SJSA1 (cell line): ENCODE results near the gene PABPN1L. TPM values are rescaled to one million over a fixed set of nuclear protein-coding genes. Genes with fewer than 3 reads are reported as not detected.

Experiments used
- DNase-seq, 2 experiments: peaks; one replicate each; pipeline ENCODE4 v3.0.0-alpha.2; 2015 to 2020; ENCODE audit warnings: low spot score in 2 of 2, low read depth in 1 of 2
- H3K27ac ChIP-seq: fragments of 250-450 bp; sonication (Bioruptor Pico); 2 replicates; pipeline ENCODE4 v1.5.1; 2020; ENCODE audit warnings: mild to moderate bottlenecking, moderate library complexity
- H3K27me3 ChIP-seq: fragments of 250-450 bp; sonication (Bioruptor Pico); replicated peaks from 2 replicates; pipeline ENCODE4 v1.5.1; 2020; ENCODE audit warnings: mild to moderate bottlenecking, moderate library complexity
- H3K36me3 ChIP-seq: fragments of 250-450 bp; sonication (Bioruptor Pico); 2 replicates; pipeline ENCODE4 v1.5.1; 2020; ENCODE audit warnings: mild to moderate bottlenecking
- H3K4me1 ChIP-seq: fragments of 250-450 bp; sonication (Bioruptor Pico); replicated peaks from 2 replicates; pipeline ENCODE4 v1.6.1; 2021; ENCODE audit warnings: mild to moderate bottlenecking
- H3K4me3 ChIP-seq: fragments of 250-450 bp; sonication (Bioruptor Pico); 2 replicates; pipeline ENCODE4 v1.5.1; 2020; ENCODE audit warnings: mild to moderate bottlenecking
- H3K9me3 ChIP-seq: fragments of 250-450 bp; sonication (Bioruptor Pico); replicated peaks from 2 replicates; pipeline ENCODE4 v1.5.1; 2020; ENCODE audit warnings: mild to moderate bottlenecking
- total RNA-seq: library from RNA; depleted of rRNA; stranded (reverse); fragments of >200 nt; shearing (Covaris generic); gene quantifications from 2 replicates; pipeline ENCODE4 v1.2.3, GENCODE V29; 2014

Gene PABPN1L
- total RNA-seq, 1 experiment from 2014 or later = not detected

DNA sequence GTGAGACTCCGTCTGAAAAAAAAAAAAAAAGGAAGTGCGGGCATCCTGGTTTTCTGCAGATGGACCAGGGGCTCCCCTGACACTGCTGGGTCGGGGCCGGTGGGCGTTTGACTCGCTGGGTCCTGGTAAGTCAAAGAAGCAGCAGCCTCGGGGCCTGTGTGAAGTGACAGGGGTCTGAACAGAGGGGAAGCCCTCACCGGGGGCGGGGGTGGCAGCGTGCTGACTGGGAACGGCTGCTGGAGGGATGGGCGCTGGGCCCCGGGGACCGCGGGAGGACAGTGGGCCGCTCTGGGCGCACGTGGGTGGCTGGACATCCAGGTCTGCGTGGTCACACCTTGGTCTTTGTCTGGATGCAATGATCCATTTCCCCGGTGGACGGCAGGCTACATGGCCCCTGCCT lies 17.9 kb downstream of the PABPN1L start:
- no peaks in the 10 kb centered on the region for H3K9me3 ChIP-seq
- peaks cover 14% of the 10 kb centered on the region for H3K36me3 ChIP-seq
- peaks cover 11% of the 10 kb centered on the region for H3K4me1 ChIP-seq
- no peak overlapping the region for H3K27ac ChIP-seq
- no peaks in the 10 kb centered on the region for H3K27me3 ChIP-seq
- H3K4me3 ChIP-seq = no peak overlapping the region
- DNase-seq = no peak

DNA sequence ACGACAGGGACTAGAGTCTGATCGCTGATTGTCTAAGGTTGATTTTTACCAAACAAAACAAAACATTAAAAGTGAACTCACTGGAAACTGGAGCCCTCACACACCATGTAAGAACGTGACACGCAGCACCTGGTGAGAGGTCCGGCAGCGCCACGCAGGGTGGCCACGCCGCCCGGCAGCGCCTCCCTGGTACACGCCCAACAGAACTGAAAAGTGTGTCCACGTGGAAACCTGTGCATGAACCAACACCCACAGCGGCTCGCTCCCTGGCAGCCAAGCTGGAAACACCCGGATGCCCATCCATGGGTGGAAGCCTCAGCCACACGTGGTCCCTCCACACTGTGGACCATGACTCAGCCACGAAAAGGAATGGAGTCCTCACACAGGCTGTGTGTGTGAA lies 18.8 kb downstream of the PABPN1L start:
- Histone ChIP-seq H3K4me3 (no peak overlapping the region), H3K27ac (no peak overlapping the region), H3K27me3 (no peaks in the 10 kb centered on the region), H3K36me3 (peaks cover 14% of the 10 kb centered on the region), H3K4me1 (peaks cover 2% of the 10 kb centered on the region), H3K9me3 (no peaks in the 10 kb centered on the region)
- no peak for DNase-seq

DNA sequence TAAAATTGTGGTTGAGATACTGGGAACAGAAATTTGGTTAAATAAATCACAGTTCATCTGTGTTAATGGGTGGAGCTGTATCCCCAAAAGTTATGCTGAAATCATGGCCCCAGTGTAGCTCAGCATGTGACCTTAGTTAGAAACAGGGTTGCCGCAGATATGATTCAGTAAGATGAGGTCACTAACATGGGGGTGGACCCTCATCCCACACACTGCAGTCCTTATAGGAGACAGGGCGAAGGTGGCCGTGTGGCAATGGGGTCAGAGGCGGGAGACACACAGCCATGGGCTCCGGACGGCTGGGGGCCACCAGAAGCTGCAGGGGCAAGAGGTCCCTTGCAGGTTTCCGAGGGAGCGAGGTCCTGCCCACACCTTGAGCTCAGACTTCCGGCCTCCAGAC lies 20.4 kb downstream of the PABPN1L start:
- Histone ChIP-seq H3K9me3 (no peaks in the 10 kb centered on the region), H3K4me3 (no peak overlapping the region), H3K36me3 (peaks cover 10% of the 10 kb centered on the region), H3K4me1 (no peaks in the 10 kb centered on the region), H3K27ac (no peak overlapping the region), H3K27me3 (no peaks in the 10 kb centered on the region)
- no peak for DNase-seq

DNA sequence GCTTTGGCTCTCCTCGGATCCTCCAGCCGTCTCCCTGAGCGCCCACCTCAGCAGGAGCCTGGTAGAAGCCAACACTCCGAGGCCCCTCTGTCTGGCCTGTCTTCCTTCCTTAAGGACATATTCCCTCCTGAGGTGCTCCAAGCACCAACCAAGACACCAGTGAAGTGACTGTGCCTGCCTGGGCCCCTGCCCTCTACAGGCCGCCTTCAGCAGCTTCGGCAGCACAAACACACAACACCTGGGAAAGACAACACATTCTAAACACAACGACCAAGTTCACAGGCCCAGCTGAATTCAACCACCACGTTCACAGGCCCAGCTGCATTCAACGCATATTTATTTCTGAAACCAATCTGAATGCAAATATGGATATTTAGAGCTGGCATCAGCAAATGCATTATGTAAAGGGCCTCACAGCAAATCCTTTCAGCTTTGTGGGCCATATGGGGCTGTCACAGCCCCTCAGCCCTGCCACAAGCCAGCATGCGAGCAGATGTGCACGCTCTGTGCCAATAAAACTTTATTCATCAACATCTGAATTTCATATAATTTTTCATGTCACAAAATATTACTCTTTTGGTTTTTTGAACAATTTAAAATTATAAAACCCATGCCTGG lies 21.9 kb downstream of the PABPN1L start:
- no peak overlapping the region for H3K4me3 ChIP-seq
- peaks cover 14% of the 10 kb centered on the region for H3K36me3 ChIP-seq
- DNase-seq = no peak
- no peaks in the 10 kb centered on the region for H3K27me3 ChIP-seq
- no peaks in the 10 kb centered on the region for H3K4me1 ChIP-seq
- H3K27ac ChIP-seq = no peak overlapping the region
- no peaks in the 10 kb centered on the region for H3K9me3 ChIP-seq

DNA sequence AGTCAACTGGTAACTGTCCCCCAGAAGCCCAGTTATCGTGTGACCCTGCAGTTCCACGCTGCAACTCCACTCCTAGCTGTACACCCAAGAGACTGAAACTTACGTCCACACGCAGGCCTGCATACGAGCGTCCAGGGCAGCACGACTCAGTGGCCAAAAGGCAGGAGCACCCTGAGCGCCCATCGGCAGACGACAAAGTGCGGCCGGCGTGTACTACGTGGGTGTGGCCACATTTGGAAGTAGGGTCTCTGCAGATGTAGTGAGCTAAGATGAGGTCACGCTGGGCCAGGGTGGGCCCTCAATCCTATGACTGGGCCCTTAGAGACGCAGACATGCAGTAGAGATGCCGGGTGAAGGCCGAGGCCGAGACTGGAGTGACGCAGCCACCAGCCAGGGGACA lies 23.2 kb downstream of the PABPN1L start:
- Histone ChIP-seq H3K4me3 (no peak overlapping the region), H3K36me3 (peaks cover 21% of the 10 kb centered on the region), H3K9me3 (no peaks in the 10 kb centered on the region), H3K4me1 (no peaks in the 10 kb centered on the region), H3K27me3 (no peaks in the 10 kb centered on the region), H3K27ac (no peak overlapping the region)
- no peak for DNase-seq

DNA sequence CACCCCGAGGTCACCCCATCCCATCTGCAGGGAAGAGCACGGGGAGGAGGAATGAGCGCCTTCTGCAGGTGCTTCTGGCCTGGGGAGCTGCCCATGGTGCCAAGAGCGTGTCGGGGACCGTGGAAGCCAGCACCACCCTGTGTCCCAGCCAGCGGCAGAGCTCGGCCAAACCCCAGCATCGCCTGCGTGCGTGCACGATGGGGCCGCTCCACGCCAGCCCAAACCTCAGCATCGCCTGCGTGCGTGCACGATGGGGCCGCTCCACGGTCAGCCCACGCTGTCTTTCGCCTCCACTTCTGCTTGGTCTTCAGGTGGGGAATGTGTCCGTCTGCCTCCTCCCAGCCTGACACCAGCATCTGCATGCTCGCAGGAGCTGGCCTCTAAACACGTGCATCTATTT lies 23.7 kb downstream of the PABPN1L start:
- Histone ChIP-seq H3K36me3 (peaks cover 21% of the 10 kb centered on the region), H3K27me3 (no peaks in the 10 kb centered on the region)
- DNase-seq = no peak

DNA sequence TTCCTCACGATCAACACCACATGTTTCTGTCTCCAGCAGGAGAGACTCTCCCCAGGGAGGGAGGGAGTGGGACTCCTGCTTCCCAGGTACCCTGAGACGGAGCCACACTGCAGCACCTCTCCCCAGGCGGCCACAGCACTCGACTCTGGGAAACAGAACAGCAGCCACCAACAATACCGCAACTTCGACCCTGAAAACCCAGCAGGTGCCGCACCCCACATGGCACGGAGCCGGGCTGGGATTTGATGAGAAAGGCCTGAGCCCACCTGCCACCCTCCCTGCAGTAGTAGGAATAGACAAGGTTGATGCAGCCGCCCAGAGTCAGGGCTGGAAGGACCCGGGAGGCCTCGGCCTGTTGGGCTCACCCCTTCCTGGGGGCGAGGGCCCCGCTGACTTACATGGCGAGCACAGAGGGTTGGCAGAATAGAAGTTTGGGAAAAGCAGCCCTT lies 24.1 kb downstream of the PABPN1L start:
- H3K4me3 ChIP-seq = no peak overlapping the region
- H3K27ac ChIP-seq = no peak overlapping the region
- H3K9me3 ChIP-seq = no peaks in the 10 kb centered on the region
- H3K4me1 ChIP-seq = no peaks in the 10 kb centered on the region
- no peak for DNase-seq
- peaks cover 18% of the 10 kb centered on the region for H3K36me3 ChIP-seq
- H3K27me3 ChIP-seq = no peaks in the 10 kb centered on the region

More for the DNA sequence above, 23.7 kb downstream of the PABPN1L start:
- Histone ChIP-seq H3K4me3 (no peak overlapping the region), H3K9me3 (no peaks in the 10 kb centered on the region), H3K27ac (no peak overlapping the region), H3K4me1 (no peaks in the 10 kb centered on the region)

DNA sequence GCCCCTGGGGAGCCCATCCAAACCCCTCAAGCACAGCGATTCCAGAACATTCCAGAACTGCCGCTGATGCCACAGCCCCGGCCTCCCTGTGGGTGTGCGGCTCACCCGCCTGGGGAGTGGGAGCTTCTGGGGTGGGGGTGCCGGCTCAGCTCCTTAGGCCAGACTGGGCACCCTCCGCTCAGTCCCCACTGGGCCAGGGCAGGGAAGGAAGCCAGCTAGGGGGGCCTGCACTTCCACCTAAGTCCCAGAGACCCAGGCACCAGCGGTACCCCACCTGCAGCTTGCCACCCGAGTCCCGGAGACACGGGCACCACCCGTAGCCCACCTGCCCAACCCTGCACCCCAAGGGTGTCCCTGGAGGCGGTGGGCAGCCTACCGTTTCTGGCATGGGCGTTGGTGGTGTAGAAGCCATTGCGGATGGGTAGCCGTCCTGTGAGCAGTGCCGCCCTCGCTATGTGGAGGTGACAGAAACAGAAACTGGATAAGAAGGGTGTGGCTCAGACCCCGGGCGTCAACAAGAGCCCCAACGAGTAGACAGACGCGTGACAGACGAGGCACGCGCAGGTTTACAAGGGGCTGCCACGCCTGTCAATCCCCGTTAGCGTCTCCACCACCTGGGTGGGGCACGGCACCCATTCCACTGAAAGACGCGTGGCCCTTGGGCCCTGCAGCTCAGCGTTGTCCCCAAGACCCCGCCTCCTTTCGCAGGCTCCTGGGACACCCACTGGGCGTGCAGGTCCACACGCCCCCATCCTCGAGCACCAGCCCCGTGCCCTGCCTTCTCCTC lies 24.7 kb downstream of the PABPN1L start:
- no peaks in the 10 kb centered on the region for H3K9me3 ChIP-seq
- DNase-seq = no peak
- H3K27me3 ChIP-seq = no peaks in the 10 kb centered on the region
- H3K27ac ChIP-seq = no peak overlapping the region
- H3K4me3 ChIP-seq = no peak overlapping the region
- peaks cover 18% of the 10 kb centered on the region for H3K36me3 ChIP-seq
- no peaks in the 10 kb centered on the region for H3K4me1 ChIP-seq

DNA sequence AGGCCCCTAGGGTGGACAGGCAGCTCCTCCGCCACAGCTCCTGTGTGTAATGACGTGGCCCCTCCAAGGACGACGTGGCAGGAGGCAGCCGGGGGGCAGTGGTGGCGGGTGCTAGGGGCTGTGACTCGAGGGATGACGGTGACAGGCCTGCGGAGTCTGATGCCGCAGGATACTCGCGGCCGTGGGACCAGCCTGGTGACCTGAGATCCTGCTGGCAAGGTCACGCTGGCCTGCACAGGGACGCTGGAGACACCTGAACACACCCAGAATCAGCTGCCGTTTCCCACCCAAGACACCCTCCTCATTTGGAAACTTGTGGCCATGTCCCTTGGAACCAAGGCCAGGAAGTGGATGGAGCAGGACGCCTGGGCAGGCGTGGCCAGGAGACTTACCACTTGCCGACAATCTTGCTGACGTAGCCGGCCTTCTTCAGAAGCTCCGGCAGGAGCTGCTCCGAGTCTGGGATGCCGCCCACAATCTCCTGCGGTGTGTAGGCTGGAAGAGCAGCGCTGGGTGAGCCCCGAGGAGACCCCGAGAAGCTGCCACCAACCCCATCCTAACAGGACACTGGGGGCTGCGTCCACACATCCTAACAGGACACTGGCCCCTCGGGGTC lies 25.8 kb downstream of the PABPN1L start:
- no peaks in the 10 kb centered on the region for H3K9me3 ChIP-seq
- no peak overlapping the region for H3K27ac ChIP-seq
- DNase-seq = no peak
- no peaks in the 10 kb centered on the region for H3K27me3 ChIP-seq
- peaks cover 18% of the 10 kb centered on the region for H3K36me3 ChIP-seq
- no peaks in the 10 kb centered on the region for H3K4me1 ChIP-seq
- H3K4me3 ChIP-seq = no peak overlapping the region

DNA sequence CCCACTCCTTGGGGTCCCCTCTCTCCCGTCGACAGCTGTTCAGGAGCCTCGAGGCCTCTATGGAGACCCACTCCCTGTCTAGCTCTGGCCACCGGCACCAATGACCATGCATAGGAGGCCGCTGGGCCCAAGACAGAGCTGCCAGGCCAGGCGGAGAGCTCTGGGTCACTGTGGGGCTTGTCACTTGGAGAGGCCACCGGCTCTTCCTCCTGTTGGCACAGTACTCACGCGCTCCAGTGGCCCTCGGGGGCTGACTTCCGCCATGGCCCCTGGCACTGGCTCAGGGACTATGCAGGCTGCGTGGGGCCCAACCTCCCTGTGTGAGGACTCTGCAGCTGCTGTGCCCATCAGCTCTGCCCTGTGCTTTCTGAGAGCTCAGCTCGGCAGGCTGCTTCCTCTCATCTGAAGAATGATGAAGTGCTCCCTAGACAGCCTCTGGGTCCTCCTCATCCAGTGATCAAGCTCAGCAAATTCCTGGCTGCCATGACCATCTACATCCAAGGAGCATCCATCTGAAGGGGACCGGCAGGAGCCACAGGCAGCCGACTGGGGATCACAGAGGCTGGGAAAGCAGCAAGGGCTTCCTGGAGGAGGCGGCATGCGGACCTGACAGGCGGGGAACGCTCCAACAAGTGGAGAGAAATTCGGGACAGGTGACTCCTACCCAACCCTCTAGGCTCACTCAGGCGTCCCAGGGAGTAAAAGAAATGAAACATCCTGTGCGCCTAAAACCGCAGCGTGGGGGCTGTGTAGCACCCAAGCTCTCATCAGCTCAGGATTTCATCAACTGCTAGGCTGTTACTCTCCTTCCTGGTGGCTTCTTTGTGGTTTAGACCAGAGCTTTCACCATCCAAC lies 26.5 kb downstream of the PABPN1L start:
- Histone ChIP-seq H3K4me3 (no peak overlapping the region), H3K27ac (no peak overlapping the region), H3K36me3 (peaks cover 24% of the 10 kb centered on the region), H3K9me3 (no peaks in the 10 kb centered on the region), H3K27me3 (no peaks in the 10 kb centered on the region), H3K4me1 (no peaks in the 10 kb centered on the region)
- DNase-seq = no peak

DNA sequence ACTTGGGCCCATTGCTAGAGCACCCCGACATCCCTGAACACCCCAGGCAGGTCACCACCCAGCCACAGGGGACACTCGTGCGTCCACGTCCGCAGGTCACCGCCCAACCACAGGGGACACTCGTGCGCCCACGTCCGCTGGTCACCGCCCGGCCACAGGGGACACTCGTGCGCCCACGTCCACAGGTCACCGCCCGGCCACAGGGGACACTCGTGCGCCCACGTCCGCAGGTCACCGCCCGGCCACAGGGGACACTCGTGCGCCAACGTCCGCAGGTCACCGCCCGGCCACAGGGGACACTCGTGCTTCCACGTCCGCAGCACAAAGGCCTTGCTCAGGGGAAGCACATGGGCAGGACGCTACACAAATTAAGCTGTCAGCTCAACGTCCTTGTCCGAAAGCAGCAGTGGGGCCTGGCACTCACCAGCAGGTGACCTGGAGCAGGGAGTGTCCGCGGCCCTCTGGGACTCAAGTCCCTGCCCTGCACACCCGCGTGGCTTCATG lies 27.4 kb downstream of the PABPN1L start:
- Histone ChIP-seq H3K4me3 (no peak overlapping the region), H3K9me3 (no peaks in the 10 kb centered on the region), H3K27me3 (no peaks in the 10 kb centered on the region), H3K4me1 (no peaks in the 10 kb centered on the region), H3K36me3 (peaks cover 27% of the 10 kb centered on the region), H3K27ac (no peak overlapping the region)
- no peak for DNase-seq

DNA sequence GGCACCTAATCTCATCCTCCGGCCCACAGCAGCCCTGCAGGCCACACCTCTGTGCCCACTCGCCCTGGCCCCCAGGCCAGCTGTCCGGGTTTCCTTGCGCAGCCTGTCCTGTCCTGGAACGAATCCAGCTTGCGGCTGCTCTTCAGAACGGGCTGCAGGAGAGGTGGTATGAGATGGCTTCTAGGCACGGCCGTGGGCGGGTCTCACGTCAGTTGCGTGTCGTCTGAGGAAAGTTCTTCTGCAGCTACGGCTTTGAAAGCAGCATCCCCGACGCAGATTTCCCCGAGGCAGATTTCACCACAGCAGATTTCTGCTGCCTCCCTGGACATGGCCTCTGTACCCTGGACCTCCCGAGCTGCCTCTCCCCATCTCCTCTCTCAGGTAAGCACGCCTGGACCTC lies 27.9 kb downstream of the PABPN1L start:
- DNase-seq = no peak
- Histone ChIP-seq H3K27ac (no peak overlapping the region), H3K4me1 (no peaks in the 10 kb centered on the region), H3K27me3 (no peaks in the 10 kb centered on the region), H3K36me3 (peaks cover 27% of the 10 kb centered on the region), H3K9me3 (no peaks in the 10 kb centered on the region), H3K4me3 (no peak overlapping the region)

DNA sequence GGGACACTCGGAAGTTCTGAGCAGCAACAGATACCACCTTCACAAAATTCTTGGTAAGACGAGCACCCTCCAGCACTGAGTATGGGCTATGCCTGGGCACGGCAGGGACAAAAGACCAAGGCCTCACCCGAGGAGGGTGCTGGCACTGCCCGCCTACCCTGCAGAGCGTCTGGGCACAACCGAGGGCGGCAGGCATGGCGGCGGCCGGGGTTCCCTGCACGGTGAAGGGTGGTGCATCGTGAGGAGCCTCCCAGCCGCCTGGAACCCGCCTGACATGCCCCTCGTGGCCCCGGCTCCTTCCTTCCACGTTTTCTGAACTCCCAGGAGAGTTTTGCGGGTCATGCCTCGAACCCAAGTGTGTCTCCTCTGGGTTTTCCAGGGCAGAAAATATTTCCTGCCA lies 28.7 kb downstream of the PABPN1L start:
- H3K27ac ChIP-seq = no peak overlapping the region
- DNase-seq = no peak
- H3K27me3 ChIP-seq = no peaks in the 10 kb centered on the region
- peaks cover 27% of the 10 kb centered on the region for H3K36me3 ChIP-seq
- no peaks in the 10 kb centered on the region for H3K4me1 ChIP-seq
- H3K9me3 ChIP-seq = no peaks in the 10 kb centered on the region
- H3K4me3 ChIP-seq = no peak overlapping the region
